GM12865 (cell line): ENCODE data around the gene CEP135.

Experiments
- DNase-seq: peaks from one replicate; pipeline ENCODE4 v3.0.0; 2010; ENCODE audit warnings: low read depth
- H3K4me3 ChIP-seq: 2 replicates; pipeline ENCODE4 v1.5.1; 2011; ENCODE audit warnings: mild to moderate bottlenecking, low read depth, low read length, control low read depth
- TF ChIP-seq, protein P1 (sequence below): IDR thresholded peaks from 2 replicates; pipeline ENCODE4 v1.5.1; 2011; ENCODE audit warnings: low read length, control low read depth, low read depth, inconsistent platforms; ENCODE audit not compliant: insufficient read depth; ENCODE audit errors: missing control alignments

Gene CEP135

DNA sequence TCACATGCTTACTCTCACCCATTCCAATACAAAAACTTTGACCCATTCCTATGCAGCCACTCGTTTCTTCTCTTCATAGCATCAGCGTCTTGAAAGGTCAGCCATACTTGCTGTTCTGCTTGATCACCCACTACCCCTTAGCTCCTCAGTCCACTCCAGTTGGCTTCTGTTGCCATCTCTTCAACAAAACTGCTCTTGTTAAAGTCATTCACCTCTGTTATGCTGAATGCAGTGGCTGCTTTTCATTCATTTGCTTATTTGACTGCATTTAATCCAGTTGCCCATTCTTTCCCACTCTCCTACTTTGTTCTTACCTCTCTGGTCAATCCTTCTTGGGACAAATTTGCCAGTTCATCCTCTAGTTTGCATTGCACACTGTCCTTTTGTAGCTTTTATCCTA is 24.9 kb downstream of the CEP135 start:
- no peak for DNase-seq
- H3K4me3 ChIP-seq, result no peak overlapping the region
- TF ChIP-seq, protein P1, sequence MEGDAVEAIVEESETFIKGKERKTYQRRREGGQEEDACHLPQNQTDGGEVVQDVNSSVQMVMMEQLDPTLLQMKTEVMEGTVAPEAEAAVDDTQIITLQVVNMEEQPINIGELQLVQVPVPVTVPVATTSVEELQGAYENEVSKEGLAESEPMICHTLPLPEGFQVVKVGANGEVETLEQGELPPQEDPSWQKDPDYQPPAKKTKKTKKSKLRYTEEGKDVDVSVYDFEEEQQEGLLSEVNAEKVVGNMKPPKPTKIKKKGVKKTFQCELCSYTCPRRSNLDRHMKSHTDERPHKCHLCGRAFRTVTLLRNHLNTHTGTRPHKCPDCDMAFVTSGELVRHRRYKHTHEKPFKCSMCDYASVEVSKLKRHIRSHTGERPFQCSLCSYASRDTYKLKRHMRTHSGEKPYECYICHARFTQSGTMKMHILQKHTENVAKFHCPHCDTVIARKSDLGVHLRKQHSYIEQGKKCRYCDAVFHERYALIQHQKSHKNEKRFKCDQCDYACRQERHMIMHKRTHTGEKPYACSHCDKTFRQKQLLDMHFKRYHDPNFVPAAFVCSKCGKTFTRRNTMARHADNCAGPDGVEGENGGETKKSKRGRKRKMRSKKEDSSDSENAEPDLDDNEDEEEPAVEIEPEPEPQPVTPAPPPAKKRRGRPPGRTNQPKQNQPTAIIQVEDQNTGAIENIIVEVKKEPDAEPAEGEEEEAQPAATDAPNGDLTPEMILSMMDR, result no peak

DNA sequence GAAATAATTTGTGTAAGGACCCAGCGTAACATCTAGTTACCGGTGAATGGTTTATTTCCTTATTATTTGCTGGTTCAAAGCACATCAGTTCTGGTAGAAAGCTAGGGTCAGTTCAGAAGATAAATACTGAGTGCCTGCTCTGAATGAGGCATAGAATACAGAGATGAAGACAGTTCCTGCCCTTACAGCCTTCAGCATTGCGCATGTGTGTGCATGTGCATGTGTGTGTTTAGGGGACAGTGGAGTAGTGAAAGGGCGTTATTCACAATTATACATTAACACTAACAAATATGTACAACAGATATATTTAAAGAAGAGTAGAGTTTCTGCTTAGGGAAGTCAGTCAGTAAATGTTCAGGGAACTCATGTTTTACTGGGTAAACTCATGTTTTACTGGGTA is 29.1 kb downstream of the CEP135 start:
- no peak overlapping the region for H3K4me3 ChIP-seq
- TF ChIP-seq, protein P1, result no peak
- no peak for DNase-seq

DNA sequence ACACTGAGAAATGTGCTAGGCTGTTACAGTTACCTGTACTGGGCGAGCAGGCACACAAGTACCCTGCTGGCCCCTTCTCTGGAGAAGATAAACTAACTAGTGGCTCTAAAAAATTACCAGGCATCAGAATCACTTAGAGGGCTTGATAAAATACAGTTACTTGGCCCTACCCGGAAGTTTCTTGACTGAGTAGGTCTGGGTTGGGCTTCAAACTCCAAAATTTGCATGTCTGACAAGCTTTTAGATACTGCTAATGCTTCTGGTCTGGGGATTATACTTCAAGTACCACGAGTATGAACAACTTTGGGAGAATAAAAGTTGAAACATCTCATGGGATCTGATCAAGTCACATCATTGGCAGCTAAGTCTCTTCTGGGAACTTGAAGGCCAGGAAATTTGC is 30.8 kb downstream of the CEP135 start:
- TF ChIP-seq, protein P1, result no peak
- H3K4me3 ChIP-seq, result no peak overlapping the region
- peak; percentile 10 for DNase-seq

DNA sequence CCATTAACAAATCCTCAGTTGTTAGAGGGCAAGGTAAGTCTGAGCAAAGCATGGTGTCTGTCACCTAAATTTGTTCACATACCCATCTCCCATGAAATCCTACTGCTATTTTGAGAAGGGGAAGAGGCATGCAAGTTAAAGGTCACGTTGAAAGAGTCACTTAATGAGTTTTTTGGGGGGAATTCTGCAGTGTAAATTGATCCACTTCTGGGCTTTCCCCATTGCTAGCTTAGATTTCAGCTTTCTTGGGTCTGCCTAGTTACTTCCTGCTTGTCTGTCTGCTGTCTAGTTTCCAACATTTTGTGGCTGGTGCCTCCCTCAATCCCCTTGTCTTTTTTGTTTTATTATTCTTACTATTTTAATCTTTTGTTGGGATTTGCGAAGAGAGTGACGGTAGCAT is 32.0 kb downstream of the CEP135 start:
- H3K4me3 ChIP-seq, result peak overlapping the region; percentile 10; the same call in 1 of the 2 replicates
- DNase-seq, result peak; percentile 37
- TF ChIP-seq, protein P1, result no peak

DNA sequence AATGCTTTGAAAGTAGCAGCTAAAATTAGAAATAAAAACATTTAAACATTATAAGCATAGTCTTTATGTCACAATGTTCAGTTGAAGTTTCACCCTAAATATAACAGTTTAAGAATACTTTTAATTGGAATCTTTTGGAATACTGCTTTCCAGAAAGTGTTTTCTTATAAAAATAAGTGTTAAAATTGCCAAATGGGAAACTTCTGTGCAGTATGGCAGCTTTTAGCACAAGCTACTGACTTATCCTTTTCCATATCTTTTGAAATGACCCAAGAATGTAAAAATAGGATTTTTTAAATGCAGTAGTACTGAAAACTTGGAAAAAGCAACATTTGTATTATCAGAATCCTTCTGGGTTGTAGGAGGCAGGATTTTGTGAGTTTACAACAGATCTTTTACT is 34.2 kb downstream of the CEP135 start:
- no peak for DNase-seq
- TF ChIP-seq, protein P1, result no peak
- H3K4me3 ChIP-seq, result no peak overlapping the region

DNA sequence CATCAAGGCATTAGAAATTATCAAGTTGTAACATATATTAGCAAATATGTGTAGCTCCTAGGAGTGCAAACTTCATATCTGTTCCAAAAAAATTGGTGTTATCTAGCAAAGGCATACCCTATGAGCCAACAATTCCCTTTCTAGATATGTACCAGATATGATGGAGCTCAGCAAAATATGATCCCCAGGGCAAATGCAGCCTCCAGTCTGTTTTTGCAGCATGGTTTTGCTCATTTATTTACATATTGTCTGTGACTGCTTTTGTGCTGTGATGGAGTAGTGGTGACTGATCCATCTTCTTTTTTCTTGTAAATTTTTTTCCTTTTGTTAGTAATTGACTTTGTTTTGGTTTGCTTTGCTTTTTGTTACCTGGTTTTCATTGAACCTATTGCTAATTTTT is 41.0 kb downstream of the CEP135 start:
- no peak overlapping the region for H3K4me3 ChIP-seq
- no peak for DNase-seq
- TF ChIP-seq, protein P1, result no peak

DNA sequence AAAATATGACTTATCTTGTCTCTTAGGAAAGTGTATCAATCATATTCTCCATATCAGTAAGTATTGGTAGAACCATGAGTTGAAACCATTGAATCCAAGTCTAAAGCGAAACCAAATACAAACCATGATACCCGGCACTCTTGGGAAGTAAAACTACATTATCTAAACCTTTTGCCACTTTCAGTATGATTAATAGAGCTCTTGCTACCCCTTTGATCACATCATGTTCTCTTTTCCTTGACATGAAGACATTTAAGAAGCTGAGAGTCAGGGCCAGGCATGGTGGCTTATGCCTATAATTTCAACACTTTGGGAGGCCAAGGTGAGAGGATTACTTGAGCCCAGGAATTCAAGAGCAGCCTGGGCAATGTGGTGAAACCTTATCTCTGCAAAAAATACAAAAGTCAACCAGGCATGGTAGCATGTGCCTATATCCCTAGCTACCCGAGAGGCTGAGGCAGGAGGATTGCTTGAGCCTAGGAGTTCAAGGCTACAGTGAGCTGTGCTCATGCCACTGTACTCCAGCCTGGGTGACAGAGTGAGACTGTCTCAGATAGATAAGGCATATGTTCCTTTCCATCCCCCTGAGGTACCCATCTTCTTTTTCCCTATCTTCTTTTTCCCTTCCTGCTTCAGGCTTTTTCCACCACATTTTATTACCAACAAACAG is 45.4 kb downstream of the CEP135 start:
- DNase-seq, result peak; percentile 36
- TF ChIP-seq, protein P1, result no peak
- H3K4me3 ChIP-seq, result no peak overlapping the region
